Keratinocyte (primary cell): ENCODE results near the gene AFF2. TPM values are rescaled to one million over a fixed set of nuclear protein-coding genes. Genes with fewer than 3 reads are reported as not detected.

Experiments used
- DNase-seq: peaks from one replicate; pipeline ENCODE4 v3.0.0-alpha.2; 2011; ENCODE audit warnings: low read depth, missing footprints, low spot score
- FAIRE-seq: peaks from 2 replicates; lab custom pipeline; 2011; peaks lifted over from hg19 to GRCh38; lab: Jason Lieb, UNC
- H2AFZ ChIP-seq: 2 replicates; pipeline ENCODE4 v1.6.0; 2012; ENCODE audit warnings: low read length, control low read depth, inconsistent platforms; ENCODE audit not compliant: control insufficient read depth
- H3K27ac ChIP-seq: 2 replicates; pipeline ENCODE4 v1.5.1; 2011; ENCODE audit warnings: low read length; ENCODE audit not compliant: control insufficient read depth, insufficient read depth
- H3K27me3 ChIP-seq: 3 replicates; pipeline ENCODE4 v1.6.0; 2011; ENCODE audit warnings: low read length; ENCODE audit not compliant: control insufficient read depth, insufficient read depth; ENCODE audit errors: extremely low read depth
- H3K36me3 ChIP-seq, 2 experiments: 2 replicates in 1 of 2; 3 replicates in 1 of 2; pipeline ENCODE4 v1.5.1; 2011; ENCODE audit warnings: low read length in 2 of 2, mild to moderate bottlenecking in 1 of 2; ENCODE audit not compliant: control insufficient read depth in 2 of 2, insufficient read depth in 2 of 2; ENCODE audit errors: extremely low read depth in 1 of 2
- H3K4me1 ChIP-seq: 3 replicates; pipeline ENCODE4 v1.5.1; 2011; ENCODE audit warnings: low read length; ENCODE audit not compliant: control insufficient read depth, insufficient read depth; ENCODE audit errors: extremely low read depth
- H3K4me2 ChIP-seq: 3 replicates; pipeline ENCODE4 v1.6.0; 2011; ENCODE audit warnings: low read depth, low read length; ENCODE audit not compliant: control insufficient read depth, insufficient read depth; ENCODE audit errors: extremely low read depth
- H3K4me3 ChIP-seq, 3 experiments: fragments of 200-600 bp in 1 of 3; sonication (generic) in 1 of 3; 2 replicates in 2 of 3; 3 replicates in 1 of 3; pipeline ENCODE4 v1.5.1; 2011 to 2016; ENCODE audit warnings: low read length in 3 of 3, mild to moderate bottlenecking in 3 of 3, control low read depth in 2 of 3, inconsistent platforms in 1 of 3, low read depth in 1 of 3, mixed read lengths in 1 of 3, mixed run types in 1 of 3, moderate library complexity in 1 of 3; ENCODE audit not compliant: control insufficient read depth in 2 of 3, insufficient read depth in 2 of 3; ENCODE audit errors: extremely low read depth in 1 of 3
- H3K79me2 ChIP-seq: 2 replicates; pipeline ENCODE4 v1.6.0; 2012; ENCODE audit warnings: low read length; ENCODE audit not compliant: control insufficient read depth, insufficient read depth
- H3K9ac ChIP-seq: 3 replicates; pipeline ENCODE4 v1.6.0; 2011; ENCODE audit warnings: low read length; ENCODE audit not compliant: control insufficient read depth, insufficient read depth; ENCODE audit errors: extremely low read depth
- H3K9me1 ChIP-seq: 3 replicates; pipeline ENCODE4 v1.6.0; 2011; ENCODE audit warnings: low read length; ENCODE audit not compliant: control insufficient read depth, insufficient read depth; ENCODE audit errors: extremely low read depth
- H3K9me3 ChIP-seq: 2 replicates; pipeline ENCODE4 v1.5.1; 2012; ENCODE audit warnings: low read depth, low read length; ENCODE audit not compliant: control insufficient read depth
- H4K20me1 ChIP-seq: 3 replicates; pipeline ENCODE4 v1.6.0; 2011; ENCODE audit warnings: low read length; ENCODE audit not compliant: control insufficient read depth, insufficient read depth; ENCODE audit errors: extremely low read depth
- CTCF ChIP-seq, 3 experiments: IDR thresholded peaks in 1 of 3; conservative IDR thresholded peaks in 1 of 3; optimal IDR thresholded peaks in 1 of 3; 2 replicates in 2 of 3; 3 replicates in 1 of 3; pipeline versions ENCODE3 to v1.5.1; 2011; ENCODE audit warnings: low read length in 3 of 3, mild to moderate bottlenecking in 3 of 3, moderate library complexity in 2 of 3, control low read depth in 1 of 3, inconsistent platforms in 1 of 3; ENCODE audit not compliant: insufficient read depth in 2 of 3; ENCODE audit errors: extremely low read depth in 1 of 3
- EZH2 ChIP-seq: IDR thresholded peaks from one replicate; pipeline ENCODE4 v1.6.1; 2012; ENCODE audit warnings: inconsistent platforms, mild to moderate bottlenecking, low read length, moderate library complexity
- dilution Hi-C: fragments of 300-500 bp; cut with MboI; formaldehyde crosslinking; loops from one replicate; pipeline ENCODE4 v1.7.0; 2020; ENCODE audit warnings: low sequenced_read_pairs; ENCODE audit not compliant: extremely low pct_ligation_motif_present
- polyA plus RNA-seq, 5 experiments: library from polyadenylated mRNA; depleted of rRNA in 3 of 5; stranded (reverse) in 3 of 5; stranded (forward) in 1 of 5; unstranded in 1 of 5; fragments of >200 nt; gene quantifications; 1 replicate in 1 of 5; 2 replicates in 3 of 5; 3 replicates in 1 of 5; pipeline versions ENCODE4 v1.2.1 to v1.2.3, GENCODE V29; 2011 to 2012; ENCODE audit warnings: missing spikeins in 2 of 5, low read depth in 1 of 5, low replicate concordance in 1 of 5

AFF2 gene
- polyA plus RNA-seq, 1 donor (not counting 4 experiments of a cell fraction or from before 2014, with no cell fraction given): 0.01 TPM

- H3K27ac ChIP-seq: no peak overlapping the region
- dilution Hi-C loops: no loop called here
- no peaks in the 10 kb centered on the region for H3K4me1 ChIP-seq
- H3K36me3 ChIP-seq: no peaks in the 10 kb centered on the region
- H3K4me2 ChIP-seq: no peak overlapping the region
- H3K27me3 ChIP-seq: no peaks in the 10 kb centered on the region
- H3K9me1 ChIP-seq: no peaks in the 10 kb centered on the region
- TF ChIP-seq EZH2: no peak
- TF ChIP-seq CTCF (optimal IDR thresholded peaks at IDR 0.05 in 1 of 3, IDR thresholded peaks at IDR 0.05 in 1 of 3, conservative IDR thresholded peaks at IDR 0.05 in 1 of 3; ENCODE audit: extremely low read depth in 1 of 3, insufficient read depth in 2 of 3, low read length in 3 of 3): no peak
- FAIRE-seq (no peak), DNase-seq (no peak)
- no peak overlapping the region for H3K4me3 ChIP-seq
- no peak overlapping the region for H3K9ac ChIP-seq
- no peaks in the 10 kb centered on the region for H3K79me2 ChIP-seq
- H4K20me1 ChIP-seq: no peaks in the 10 kb centered on the region
- H3K9me3 ChIP-seq: no peaks in the 10 kb centered on the region
- no peak overlapping the region for H2AFZ ChIP-seq
These were observed 41.1 kb upstream of the AFF2 start for GRCh38 chrX:148459343-148459742.

GRCh38 chrX:148466292-148466691, 34.1 kb upstream of the AFF2 start:
- Histone ChIP-seq H3K27ac (no peak overlapping the region), H4K20me1 (no peaks in the 10 kb centered on the region), H2AFZ (no peak overlapping the region), H3K27me3 (no peaks in the 10 kb centered on the region), H3K9ac (no peak overlapping the region), H3K9me1 (no peaks in the 10 kb centered on the region), H3K4me1 (no peaks in the 10 kb centered on the region), H3K79me2 (no peaks in the 10 kb centered on the region), H3K9me3 (no peaks in the 10 kb centered on the region), H3K36me3 (no peaks in the 10 kb centered on the region), H3K4me3 (no peak overlapping the region), H3K4me2 (no peak overlapping the region)
- no peak for FAIRE-seq
- no peak for DNase-seq
- dilution Hi-C loops: no loop called here
- no peak for TF ChIP-seq EZH2
- no peak for TF ChIP-seq CTCF (optimal IDR thresholded peaks at IDR 0.05 in 1 of 3, IDR thresholded peaks at IDR 0.05 in 1 of 3, conservative IDR thresholded peaks at IDR 0.05 in 1 of 3; ENCODE audit: extremely low read depth in 1 of 3, insufficient read depth in 2 of 3, low read length in 3 of 3)
